NCI-H2107 treated with DMSO at 0.1 percent for 48 hours (cell line): Measurements from ENCODE around the gene RPS27A.
A peak's percentile ranks its signal among the peaks of the same experiment; 100 is the strongest.
"Not testable (repeated sequence)": the region's sequence is repeated elsewhere in the genome, so short reads cannot be mapped to it uniquely, and the experiment has no call there.

Experiments
- DNase-seq: peaks from one replicate; lab custom pipeline; 2025; ENCODE audit not compliant: unreplicated experiment; lab: John Stamatoyannopoulos, UW

Gene RPS27A

GRCh38 chr2:55232084-55232862, at the start of gene RPS27A, which contains the start of gene CLHC1:
Gene RPS27A, plus strand, starts transcription at chr2:55232688. Its CDS starts 137 bp downstream, at chr2:55232825.
Gene CLHC1, minus strand, starts transcription at chr2:55232293. Its CDS starts 9,882 bp downstream, at chr2:55222411.
- peak; percentile 99 for DNase-seq

- DNase-seq: not testable (repeated sequence)
Observed at GRCh38 chr2:55186837-55187236, 45.7 kb upstream of the RPS27A start.

GRCh38 chr2:55191888-55192287, 40.6 kb upstream of the RPS27A start:
- not testable (repeated sequence) for DNase-seq

- no peak for DNase-seq
Observed at GRCh38 chr2:55196526-55196925, 36.0 kb upstream of the RPS27A start.

- DNase-seq: no peak
Observed at GRCh38 chr2:55200416-55200815, 32.1 kb upstream of the RPS27A start.

- DNase-seq: no peak
Observed at GRCh38 chr2:55204536-55204935, 28.0 kb upstream of the RPS27A start.

- DNase-seq: no peak
Observed at GRCh38 chr2:55204950-55205349, 27.5 kb upstream of the RPS27A start.

GRCh38 chr2:55213822-55214221, 18.7 kb upstream of the RPS27A start:
- DNase-seq: no peak

- DNase-seq: no peak
Observed at GRCh38 chr2:55223958-55224760, 8.3 kb upstream of the RPS27A start.

- no peak for DNase-seq
Observed at GRCh38 chr2:55224761-55225261, 7.7 kb upstream of the RPS27A start.

GRCh38 chr2:55225481-55226020, 6.9 kb upstream of the RPS27A start:
- no peak for DNase-seq

- DNase-seq: not testable (repeated sequence)
Observed at GRCh38 chr2:55227437-55228225, 4.9 kb upstream of the RPS27A start.

GRCh38 chr2:55228226-55228563, 4.3 kb upstream of the RPS27A start:
- no peak for DNase-seq

- no peak for DNase-seq
Observed at GRCh38 chr2:55229221-55229620, 3.3 kb upstream of the RPS27A start.

GRCh38 chr2:55230551-55230950, 1.9 kb upstream of the RPS27A start:
- DNase-seq: no peak

GRCh38 chr2:55231546-55232083, 873 bp upstream of the RPS27A start:
- no peak for DNase-seq

- no peak for DNase-seq
Observed at GRCh38 chr2:55232863-55233657, 572 bp downstream of the RPS27A start.

- no peak for DNase-seq
Observed at GRCh38 chr2:55233658-55233940, 1.1 kb downstream of the RPS27A start.

GRCh38 chr2:55235724-55236538, 3.4 kb downstream of the RPS27A start:
- no peak for DNase-seq
